VCaP (cell line): ENCODE data around the gene YKT6.

Experiments
- H3K27ac ChIP-seq: fragments of 450-650 bp; 2 replicates; pipeline ENCODE4 v1.5.1; 2017
- TF ChIP-seq, protein P1 (sequence below): fragments of 450-650 bp; conservative IDR thresholded peaks from 2 replicates; pipeline ENCODE4 v1.5.1; 2017; ENCODE audit warnings: mild to moderate bottlenecking, moderate library complexity

Gene YKT6

DNA sequence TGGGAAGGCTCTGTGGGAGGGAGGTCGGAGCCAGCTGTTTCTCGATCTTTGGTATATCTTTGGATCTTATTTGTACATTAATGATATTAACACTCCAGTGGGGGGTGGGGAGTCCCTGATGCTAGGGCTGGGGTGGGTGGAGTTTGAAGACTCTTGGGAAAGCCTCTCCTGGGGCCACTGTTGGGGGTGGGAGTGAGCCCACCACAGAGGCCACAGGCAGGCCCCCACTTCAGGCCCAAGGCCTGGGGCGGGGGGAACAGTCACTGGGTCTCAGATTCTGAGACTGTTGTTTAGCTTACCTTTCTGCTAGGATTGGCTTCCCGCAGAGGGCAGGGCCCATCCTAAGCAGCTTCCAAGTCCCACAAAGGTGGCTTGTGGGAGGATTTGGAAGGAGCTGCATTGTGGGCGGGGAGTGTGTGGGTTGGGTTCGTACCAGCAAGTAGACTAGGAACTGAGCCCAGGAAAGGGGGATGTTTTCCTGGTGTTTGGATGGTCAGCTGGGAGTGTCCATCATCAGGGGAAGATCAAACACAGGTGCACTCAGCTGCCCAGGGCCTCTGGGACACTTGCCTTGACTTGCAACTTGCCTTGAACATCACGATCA, 11.9 kb downstream of the YKT6 start:
- H3K27ac ChIP-seq: no peak overlapping the region
- TF ChIP-seq, protein P1, sequence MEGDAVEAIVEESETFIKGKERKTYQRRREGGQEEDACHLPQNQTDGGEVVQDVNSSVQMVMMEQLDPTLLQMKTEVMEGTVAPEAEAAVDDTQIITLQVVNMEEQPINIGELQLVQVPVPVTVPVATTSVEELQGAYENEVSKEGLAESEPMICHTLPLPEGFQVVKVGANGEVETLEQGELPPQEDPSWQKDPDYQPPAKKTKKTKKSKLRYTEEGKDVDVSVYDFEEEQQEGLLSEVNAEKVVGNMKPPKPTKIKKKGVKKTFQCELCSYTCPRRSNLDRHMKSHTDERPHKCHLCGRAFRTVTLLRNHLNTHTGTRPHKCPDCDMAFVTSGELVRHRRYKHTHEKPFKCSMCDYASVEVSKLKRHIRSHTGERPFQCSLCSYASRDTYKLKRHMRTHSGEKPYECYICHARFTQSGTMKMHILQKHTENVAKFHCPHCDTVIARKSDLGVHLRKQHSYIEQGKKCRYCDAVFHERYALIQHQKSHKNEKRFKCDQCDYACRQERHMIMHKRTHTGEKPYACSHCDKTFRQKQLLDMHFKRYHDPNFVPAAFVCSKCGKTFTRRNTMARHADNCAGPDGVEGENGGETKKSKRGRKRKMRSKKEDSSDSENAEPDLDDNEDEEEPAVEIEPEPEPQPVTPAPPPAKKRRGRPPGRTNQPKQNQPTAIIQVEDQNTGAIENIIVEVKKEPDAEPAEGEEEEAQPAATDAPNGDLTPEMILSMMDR: no peak

DNA sequence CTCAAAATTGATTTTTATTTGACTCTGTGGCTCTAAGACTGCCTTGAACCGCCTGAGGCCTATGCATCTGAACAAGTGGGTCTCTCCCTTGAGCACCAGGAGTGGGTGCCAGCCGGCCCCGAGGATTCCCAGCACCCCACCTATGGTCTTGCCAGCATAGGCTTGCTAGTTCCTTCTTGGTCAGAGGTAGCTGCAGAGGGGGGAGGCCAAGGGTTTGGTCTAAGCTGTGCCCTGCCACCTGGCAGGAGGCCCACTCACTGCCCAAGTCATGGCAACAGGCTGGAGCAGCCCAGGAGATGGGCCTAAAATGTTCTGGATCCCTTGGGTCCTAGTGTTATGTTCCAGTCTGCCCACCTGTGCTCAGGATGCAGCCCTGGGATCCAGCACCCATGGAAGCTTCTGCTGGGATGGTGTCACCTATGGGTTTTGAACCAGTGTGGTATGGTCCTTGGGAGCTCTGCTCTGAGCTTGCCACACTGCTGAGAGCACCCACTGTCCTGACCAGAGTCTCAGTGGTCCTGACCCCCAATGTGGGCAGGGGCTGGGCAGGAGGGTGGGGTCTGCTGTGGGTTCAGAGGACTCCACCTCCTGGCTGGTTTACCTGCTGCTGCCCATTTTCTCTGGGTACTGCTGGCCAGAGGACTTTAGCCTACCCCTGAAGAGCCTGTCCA, 12.6 kb downstream of the YKT6 start:
- TF ChIP-seq, protein P1: no peak
- peak overlapping the region; percentile 17; the same call in 1 of the 2 replicates for H3K27ac ChIP-seq

DNA sequence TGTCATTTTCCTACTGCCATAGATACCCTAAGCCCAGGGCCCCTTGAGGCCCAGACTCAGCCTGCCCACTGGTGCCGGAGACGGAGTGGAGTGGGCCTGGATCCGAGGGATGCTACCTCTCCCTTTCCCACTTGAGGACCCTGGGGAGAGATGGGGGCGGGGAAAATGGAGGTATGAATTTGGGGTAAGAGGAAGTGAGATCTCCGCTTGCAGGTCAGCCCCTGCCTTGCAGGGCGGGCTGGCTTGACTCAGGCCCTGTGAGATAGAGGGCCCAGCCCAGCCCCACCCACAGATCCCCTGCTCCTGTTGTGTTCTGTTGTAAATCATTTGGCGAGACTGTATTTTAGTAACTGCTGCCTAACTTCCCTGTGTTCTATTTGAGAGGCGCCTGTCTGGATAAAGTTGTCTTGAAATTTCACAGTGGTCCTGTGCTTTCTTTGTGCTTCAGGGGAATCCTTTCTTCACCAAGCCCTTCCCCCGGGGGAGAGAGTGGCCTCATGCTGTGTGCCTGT, 13.2 kb downstream of the YKT6 start:
- H3K27ac ChIP-seq: peak overlapping the region; percentile 17; the same call in 1 of the 2 replicates
- TF ChIP-seq, protein P1: no peak

DNA sequence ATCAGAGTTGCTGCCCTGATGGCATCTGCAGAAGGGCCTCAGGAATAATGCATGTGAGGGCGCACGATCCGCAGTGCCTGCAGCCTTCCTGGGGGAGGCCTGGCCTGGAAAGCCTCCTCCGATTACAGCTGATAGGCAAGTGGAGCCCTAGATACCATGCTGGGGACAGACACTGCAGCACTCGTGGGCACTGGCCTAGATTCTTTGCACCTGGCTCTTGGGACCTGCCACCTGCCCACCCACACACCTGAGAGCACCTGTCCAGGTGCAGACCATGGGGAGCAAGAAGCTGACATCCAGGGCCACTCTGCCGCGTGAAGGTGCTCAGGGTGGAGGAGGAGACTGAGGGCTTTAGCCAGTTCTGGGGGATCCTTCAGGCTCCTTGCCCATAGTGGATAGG, 14.8 kb downstream of the YKT6 start:
- H3K27ac ChIP-seq: peak overlapping the region; percentile 43
- TF ChIP-seq, protein P1: no peak

- TF ChIP-seq, protein P1: no peak
- H3K27ac ChIP-seq: peak overlapping the region; percentile 43
Observed at GRCh38 chr7:44216019-44216418, 15.2 kb downstream of the YKT6 start.

DNA sequence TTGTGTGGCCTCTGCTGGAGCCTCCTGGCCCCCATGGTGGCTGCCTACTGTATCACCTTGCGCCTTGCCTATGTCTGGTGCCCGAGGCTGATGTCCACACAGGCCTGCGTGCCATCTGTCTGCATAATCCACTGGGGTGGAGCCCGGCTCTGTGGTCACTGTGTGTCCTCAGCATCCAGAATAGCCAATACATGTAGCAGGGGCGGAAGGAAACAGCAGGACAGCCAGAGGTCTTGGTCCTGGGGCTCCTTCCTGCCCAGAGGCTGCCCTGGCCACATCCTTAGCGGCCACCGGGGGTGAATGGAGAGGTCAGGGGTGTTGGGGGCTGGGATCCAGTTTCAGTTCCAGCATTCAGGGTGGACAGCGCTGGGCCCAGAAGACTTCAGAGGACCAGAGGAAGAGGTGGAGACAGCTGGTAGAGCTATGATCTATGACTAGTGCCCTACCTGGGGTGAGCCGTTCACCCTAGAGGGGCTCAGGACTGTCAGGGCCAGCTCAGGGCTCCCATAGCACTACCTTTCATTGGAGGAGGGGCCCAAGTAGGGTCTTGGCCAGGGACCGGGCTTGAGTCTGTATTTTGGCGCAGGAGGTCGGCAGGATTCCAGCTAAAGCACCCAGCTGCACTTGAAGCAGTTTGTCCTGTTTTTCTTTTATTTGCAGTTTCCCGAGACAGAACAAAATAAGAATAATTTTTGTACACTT, 15.9 kb downstream of the YKT6 start:
- TF ChIP-seq, protein P1: no peak
- peak overlapping the region; percentile 43 for H3K27ac ChIP-seq

GRCh38 chr7:44217223-44217714, 16.5 kb downstream of the YKT6 start:
- TF ChIP-seq, protein P1: no peak
- H3K27ac ChIP-seq: peak overlapping the region; percentile 43
